Measurements from ENCODE around the gene DEFB132. TPM values are rescaled to one million over a fixed set of nuclear protein-coding genes. Genes with fewer than 3 reads are reported as not detected.
"Not testable (repeated sequence)": the region's sequence is repeated elsewhere in the genome, so short reads cannot be mapped to it uniquely, and the experiment has no call there.

The DEFB132 gene, protein sequence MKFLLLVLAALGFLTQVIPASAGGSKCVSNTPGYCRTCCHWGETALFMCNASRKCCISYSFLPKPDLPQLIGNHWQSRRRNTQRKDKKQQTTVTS
- not detected for polyA plus RNA-seq (2013, experiment 1 of 2)
- not detected for polyA plus RNA-seq (2013, experiment 2 of 2)

DNA sequence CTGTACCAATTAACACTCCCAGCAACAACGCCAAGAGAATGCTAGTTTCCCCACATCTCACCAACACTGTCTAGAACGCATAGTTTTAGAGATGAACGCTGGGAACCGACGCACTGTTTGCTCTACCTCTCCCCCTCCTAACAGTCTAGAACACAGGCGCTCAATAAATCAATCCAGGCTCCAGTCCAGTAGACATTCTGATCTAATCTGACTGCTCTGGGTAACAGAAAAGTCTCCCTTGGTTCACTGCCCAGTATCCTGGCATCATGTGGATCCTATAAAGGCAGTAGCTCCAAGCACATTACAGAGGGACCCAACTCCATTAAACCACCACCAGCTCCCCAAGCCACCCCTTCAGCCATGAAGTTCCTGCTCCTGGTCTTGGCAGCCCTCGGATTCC lies at the start of gene DEFB132:
Gene DEFB132, plus strand, starts transcription at position 306 of the 400 bp plus-strand sequence. Its CDS starts 55 bp downstream, at position 361.
- WGBS, 2 experiments (ENCODE audit: insufficient coverage in 2 of 2), result 88 to 98% methylated on average over 6 of the region's 7 CpGs
- Histone ChIP-seq H3K4me1 (ENCODE audit: control insufficient read depth, insufficient read depth, low read length, poor library complexity, severe bottlenecking) (no peaks in the 10 kb centered on the region), H3K36me3 (ENCODE audit: control insufficient read depth, insufficient read depth, low read length) (no peaks in the 10 kb centered on the region), H3K27ac (ENCODE audit: low read depth, low read length, severe bottlenecking) (no peak within 1 kb of the TSS), H3K4me3 (ENCODE audit: extremely low read depth, insufficient read depth, low read length, poor library complexity, severe bottlenecking) (no peak within 1 kb of the TSS), H3K9me3 (ENCODE audit: control insufficient read depth, low read length) (no peaks in the 10 kb centered on the region)

DNA sequence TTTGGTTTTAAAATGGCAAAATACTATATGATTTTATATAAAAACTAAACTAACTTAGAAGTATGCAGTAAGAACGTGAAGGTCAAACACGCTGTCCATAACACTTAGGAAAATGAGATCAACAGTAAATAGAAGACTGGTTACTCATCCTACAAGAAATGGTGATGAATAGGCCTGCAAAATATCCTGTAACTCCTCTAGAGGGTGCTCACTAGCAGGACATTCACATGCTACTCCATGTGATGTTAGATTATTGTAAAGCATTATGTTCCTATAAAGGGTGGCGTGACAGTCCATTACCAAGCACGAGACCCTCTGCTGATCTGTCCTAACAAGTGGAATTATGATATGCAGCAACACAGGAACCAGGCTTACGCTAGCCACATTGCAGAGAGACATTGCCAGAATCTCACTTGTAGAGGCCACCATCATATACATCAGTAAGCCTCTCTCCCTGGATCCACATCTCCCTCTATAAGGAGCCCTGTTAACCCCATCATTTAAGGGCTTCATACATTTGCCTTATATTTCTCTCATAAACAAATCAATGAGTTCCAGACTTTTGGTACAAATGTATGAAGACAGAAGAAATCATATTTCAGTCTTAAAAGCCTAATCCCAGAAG lies 48.5 kb upstream of the DEFB132 start:
- Histone ChIP-seq H3K9me3 (ENCODE audit: control insufficient read depth, low read length) (no peaks in the 10 kb centered on the region), H3K4me3 (ENCODE audit: extremely low read depth, insufficient read depth, low read length, poor library complexity, severe bottlenecking) (no peak overlapping the region), H3K36me3 (ENCODE audit: control insufficient read depth, insufficient read depth, low read length) (no peaks in the 10 kb centered on the region), H3K4me1 (ENCODE audit: control insufficient read depth, insufficient read depth, low read length, poor library complexity, severe bottlenecking) (no peaks in the 10 kb centered on the region), H3K27ac (ENCODE audit: low read depth, low read length, severe bottlenecking) (no peak overlapping the region)
- whole genome bisulfite sequencing, 2 experiments (ENCODE audit: insufficient coverage in 2 of 2), result 41 to 50% methylated on average over 3 of the region's 5 CpGs

DNA sequence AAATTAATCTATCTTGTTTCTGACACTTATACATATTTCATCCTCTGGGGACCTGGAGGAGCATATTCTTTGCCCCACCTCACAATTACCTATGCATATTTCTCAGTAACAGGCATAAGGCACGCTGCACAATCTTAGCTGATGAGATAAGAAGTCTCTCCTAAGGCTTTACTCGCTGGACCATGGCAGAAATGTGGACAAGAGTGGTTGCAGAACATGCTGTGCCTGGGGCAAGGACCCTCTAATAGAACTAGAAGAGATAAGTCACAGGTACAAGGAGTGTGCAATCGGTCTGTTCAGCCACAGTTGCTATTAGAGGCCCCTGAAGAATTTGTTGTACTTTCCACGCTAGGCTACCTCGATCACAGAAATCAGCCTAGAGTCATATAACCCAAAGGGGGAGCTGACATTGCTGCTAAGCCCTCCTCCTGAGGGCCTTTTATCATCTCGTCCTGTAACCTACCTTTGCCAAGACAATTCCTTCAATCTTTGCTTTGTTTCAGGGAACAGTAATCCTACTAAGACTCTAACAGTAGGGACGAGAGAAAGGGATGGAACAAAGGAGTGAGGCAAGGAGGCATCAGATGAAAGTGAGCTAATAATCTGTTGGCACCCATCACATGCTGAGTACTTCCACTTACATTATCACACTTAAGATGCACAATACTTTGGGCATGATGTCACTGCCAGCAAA lies 46.6 kb upstream of the DEFB132 start:
- no peak overlapping the region for H3K27ac ChIP-seq (ENCODE audit: low read depth, low read length, severe bottlenecking)
- H3K9me3 ChIP-seq (ENCODE audit: control insufficient read depth, low read length), result no peaks in the 10 kb centered on the region
- H3K36me3 ChIP-seq (ENCODE audit: control insufficient read depth, insufficient read depth, low read length), result no peaks in the 10 kb centered on the region
- WGBS, 2 experiments (ENCODE audit: insufficient coverage in 2 of 2), result 50 to 66% methylated on average over 3 to 5 of the region's 7 CpGs
- no peaks in the 10 kb centered on the region for H3K4me1 ChIP-seq (ENCODE audit: control insufficient read depth, insufficient read depth, low read length, poor library complexity, severe bottlenecking)
- no peak overlapping the region for H3K4me3 ChIP-seq (ENCODE audit: extremely low read depth, insufficient read depth, low read length, poor library complexity, severe bottlenecking)

DNA sequence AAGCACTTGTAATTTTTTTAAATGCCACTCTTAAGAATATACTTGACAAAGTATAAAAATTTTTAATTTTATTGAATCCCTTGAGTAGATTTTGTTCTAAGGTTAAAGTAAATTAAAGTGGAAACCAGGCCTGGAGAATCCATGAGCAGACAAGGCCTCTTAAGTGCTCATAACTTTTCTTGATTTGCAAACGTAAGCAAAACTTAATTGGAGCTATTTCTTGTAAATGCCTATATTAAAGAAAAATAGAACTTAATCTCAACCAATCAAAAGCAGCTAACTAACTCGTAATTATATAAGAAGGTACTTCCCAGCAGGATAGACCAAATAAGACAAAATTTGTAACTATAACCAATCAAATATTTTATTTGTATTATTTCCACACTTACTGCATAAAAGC lies 43.1 kb upstream of the DEFB132 start:
- Histone ChIP-seq H3K4me1 (ENCODE audit: control insufficient read depth, insufficient read depth, low read length, poor library complexity, severe bottlenecking) (no peaks in the 10 kb centered on the region), H3K9me3 (ENCODE audit: control insufficient read depth, low read length) (no peaks in the 10 kb centered on the region), H3K36me3 (ENCODE audit: control insufficient read depth, insufficient read depth, low read length) (no peaks in the 10 kb centered on the region), H3K27ac (ENCODE audit: low read depth, low read length, severe bottlenecking) (no peak overlapping the region), H3K4me3 (ENCODE audit: extremely low read depth, insufficient read depth, low read length, poor library complexity, severe bottlenecking) (no peak overlapping the region)
- no CpG with 5 or more reads among the region's 2 CpGs for WGBS, 2 experiments (ENCODE audit: insufficient coverage in 2 of 2)

DNA sequence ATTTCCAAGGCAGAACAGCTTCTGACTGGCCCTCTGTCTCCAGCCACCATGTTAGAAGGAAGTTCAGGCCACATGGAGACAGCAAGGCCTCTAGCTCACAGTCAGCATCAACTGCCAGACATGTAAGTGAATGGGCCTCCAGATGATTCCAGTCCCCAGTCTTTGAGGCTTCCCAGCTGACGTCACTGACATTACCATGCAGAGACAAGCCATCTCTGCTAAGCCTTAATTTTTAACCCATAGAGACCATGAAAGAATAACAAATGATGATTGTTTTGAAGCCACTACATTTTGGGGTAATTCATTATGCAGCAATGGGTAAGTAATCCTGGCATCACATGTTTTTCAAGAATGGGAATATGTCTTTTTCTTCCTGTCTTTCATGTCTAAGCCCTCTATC lies 41.7 kb upstream of the DEFB132 start:
- H3K4me3 ChIP-seq (ENCODE audit: extremely low read depth, insufficient read depth, low read length, poor library complexity, severe bottlenecking), result no peak overlapping the region
- H3K9me3 ChIP-seq (ENCODE audit: control insufficient read depth, low read length), result no peaks in the 10 kb centered on the region
- H3K4me1 ChIP-seq (ENCODE audit: control insufficient read depth, insufficient read depth, low read length, poor library complexity, severe bottlenecking), result no peaks in the 10 kb centered on the region
- H3K36me3 ChIP-seq (ENCODE audit: control insufficient read depth, insufficient read depth, low read length), result no peaks in the 10 kb centered on the region
- WGBS, 2 experiments (ENCODE audit: insufficient coverage in 2 of 2), result no CpG with 5 or more reads among the region's 1 CpG
- H3K27ac ChIP-seq (ENCODE audit: low read depth, low read length, severe bottlenecking), result no peak overlapping the region

DNA sequence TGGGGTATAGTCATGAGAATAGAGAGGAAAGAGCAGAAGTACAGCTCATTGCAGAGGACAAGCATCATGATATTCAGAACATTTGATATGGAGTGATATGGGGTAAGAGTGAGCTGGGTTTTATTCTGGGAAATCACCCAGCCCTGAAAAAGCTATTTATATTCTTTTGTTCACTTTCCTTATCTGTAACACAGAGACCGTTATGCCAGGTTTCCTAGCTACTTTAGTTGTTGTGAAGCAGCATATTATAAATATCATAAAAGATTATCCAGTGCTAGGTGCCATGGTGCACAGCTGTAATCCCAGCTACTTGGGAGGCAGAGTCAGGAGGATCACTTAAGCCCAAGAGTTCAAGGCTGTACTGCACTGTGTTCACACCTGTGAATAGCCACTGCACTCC lies 40.3 kb upstream of the DEFB132 start:
- Histone ChIP-seq H3K27ac (ENCODE audit: low read depth, low read length, severe bottlenecking) (no peak overlapping the region), H3K4me3 (ENCODE audit: extremely low read depth, insufficient read depth, low read length, poor library complexity, severe bottlenecking) (no peak overlapping the region), H3K36me3 (ENCODE audit: control insufficient read depth, insufficient read depth, low read length) (no peaks in the 10 kb centered on the region), H3K4me1 (ENCODE audit: control insufficient read depth, insufficient read depth, low read length, poor library complexity, severe bottlenecking) (no peaks in the 10 kb centered on the region), H3K9me3 (ENCODE audit: control insufficient read depth, low read length) (no peaks in the 10 kb centered on the region)
- WGBS, 2 experiments (ENCODE audit: insufficient coverage in 2 of 2), result no CpG with 5 or more reads among the region's 1 CpG

DNA sequence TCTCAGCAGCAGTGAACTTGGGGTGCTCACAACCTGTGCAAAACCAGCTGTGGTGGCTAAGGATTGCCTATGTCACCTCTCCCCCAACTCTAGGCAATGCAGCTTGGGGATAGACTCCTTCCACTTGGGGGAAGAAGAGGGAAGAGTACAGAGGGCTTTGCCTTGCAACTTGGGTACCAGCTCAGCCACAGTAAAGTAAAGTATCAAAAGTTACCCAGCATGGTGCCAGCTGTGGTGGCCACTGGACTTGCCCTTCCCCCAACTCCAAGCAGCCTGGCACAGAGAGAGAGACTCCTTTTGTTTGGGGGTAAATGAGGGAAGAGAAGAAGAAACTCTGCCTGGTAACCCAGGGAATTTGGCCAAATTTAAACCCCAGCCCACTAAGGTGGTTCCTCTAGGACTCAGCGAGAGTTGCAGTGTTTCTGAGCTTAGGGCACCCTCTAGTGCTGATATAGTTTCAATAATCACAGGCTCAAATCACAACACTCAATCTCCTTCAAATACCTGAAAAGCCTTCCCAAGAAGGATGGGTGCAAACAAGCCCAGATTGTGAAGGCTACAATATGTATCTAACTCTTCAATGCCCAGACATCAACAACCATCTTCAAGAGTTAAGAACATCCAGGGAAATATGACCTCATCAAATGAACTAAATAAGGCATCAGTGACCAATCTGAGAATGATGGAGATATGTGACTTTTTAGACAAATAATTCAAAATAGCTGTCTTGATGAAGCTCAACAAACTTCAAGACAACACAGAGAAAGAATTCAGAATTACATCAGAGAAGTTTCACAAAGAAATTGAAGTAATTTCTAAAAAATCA lies 38.0 kb upstream of the DEFB132 start:
- H3K9me3 ChIP-seq (ENCODE audit: control insufficient read depth, low read length), result no peaks in the 10 kb centered on the region
- 0% methylated on average over 1 of the region's 1 CpG for WGBS, 2 experiments (ENCODE audit: insufficient coverage in 2 of 2)
- no peaks in the 10 kb centered on the region for H3K36me3 ChIP-seq (ENCODE audit: control insufficient read depth, insufficient read depth, low read length)
- H3K4me1 ChIP-seq (ENCODE audit: control insufficient read depth, insufficient read depth, low read length, poor library complexity, severe bottlenecking), result no peaks in the 10 kb centered on the region
- no peak overlapping the region for H3K27ac ChIP-seq (ENCODE audit: low read depth, low read length, severe bottlenecking)
- H3K4me3 ChIP-seq (ENCODE audit: extremely low read depth, insufficient read depth, low read length, poor library complexity, severe bottlenecking), result no peak overlapping the region

DNA sequence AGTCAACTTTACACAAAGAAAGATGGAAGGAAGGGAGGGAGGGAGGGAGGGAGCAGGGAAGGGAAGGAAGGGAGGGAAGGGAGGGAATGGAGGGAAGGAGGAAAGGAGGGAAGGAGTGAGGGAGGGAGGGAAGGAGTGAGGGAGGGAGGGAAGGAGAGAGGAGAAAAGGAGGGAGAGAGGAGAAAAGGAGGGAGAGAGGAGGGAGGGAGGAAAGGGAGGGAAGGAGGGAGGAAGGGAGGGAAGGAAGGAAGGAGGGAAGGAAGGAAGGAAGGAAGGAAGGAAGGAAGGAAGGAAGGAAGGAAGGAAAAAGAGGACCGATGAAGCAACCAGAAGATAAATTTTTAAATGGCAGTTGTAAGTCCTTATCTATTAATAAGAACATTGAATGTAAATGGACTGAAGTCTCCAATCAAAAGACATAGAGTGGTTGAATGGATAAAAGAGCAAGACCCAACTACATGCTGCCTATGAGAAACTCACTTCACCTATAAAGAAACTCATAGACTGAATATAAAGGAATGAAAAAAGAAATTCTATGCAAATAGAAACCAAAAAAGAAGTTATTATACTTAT lies 36.2 kb upstream of the DEFB132 start:
- Histone ChIP-seq H3K4me3 (ENCODE audit: extremely low read depth, insufficient read depth, low read length, poor library complexity, severe bottlenecking) (no peak overlapping the region), H3K9me3 (ENCODE audit: control insufficient read depth, low read length) (no peaks in the 10 kb centered on the region), H3K4me1 (ENCODE audit: control insufficient read depth, insufficient read depth, low read length, poor library complexity, severe bottlenecking) (no peaks in the 10 kb centered on the region), H3K36me3 (ENCODE audit: control insufficient read depth, insufficient read depth, low read length) (no peaks in the 10 kb centered on the region), H3K27ac (ENCODE audit: low read depth, low read length, severe bottlenecking) (no peak overlapping the region)
- 50% methylated on average over 1 of the region's 1 CpG; no CpG with 5 or more reads in 1 of the 2 experiments for WGBS, 2 experiments (ENCODE audit: insufficient coverage in 2 of 2)

DNA sequence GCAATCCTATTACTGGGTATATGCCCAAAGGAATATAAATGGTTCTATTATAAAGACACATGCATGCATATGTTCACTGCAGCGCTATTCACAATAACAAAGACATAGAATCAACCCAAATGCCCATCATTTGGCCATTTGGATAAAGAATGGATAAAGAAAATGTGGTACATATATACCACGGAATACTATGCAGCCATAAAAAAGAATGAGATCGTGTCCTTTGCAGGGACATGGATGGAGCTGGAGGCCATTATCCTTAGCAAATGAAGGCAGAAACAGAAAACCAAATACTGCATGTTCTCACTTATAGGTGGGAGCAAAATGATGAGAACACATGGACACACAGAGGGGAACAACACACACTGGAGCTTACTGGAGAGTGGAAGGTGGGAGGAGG lies 31.6 kb upstream of the DEFB132 start:
- not testable (repeated sequence) for H3K9me3 ChIP-seq (ENCODE audit: control insufficient read depth, low read length); H3K4me3 ChIP-seq (ENCODE audit: extremely low read depth, insufficient read depth, low read length, poor library complexity, severe bottlenecking); H3K4me1 ChIP-seq (ENCODE audit: control insufficient read depth, insufficient read depth, low read length, poor library complexity, severe bottlenecking); H3K27ac ChIP-seq (ENCODE audit: low read depth, low read length, severe bottlenecking); H3K36me3 ChIP-seq (ENCODE audit: control insufficient read depth, insufficient read depth, low read length)
- 90 to 100% methylated on average over 2 of the region's 3 CpGs for WGBS, 2 experiments (ENCODE audit: insufficient coverage in 2 of 2)

DNA sequence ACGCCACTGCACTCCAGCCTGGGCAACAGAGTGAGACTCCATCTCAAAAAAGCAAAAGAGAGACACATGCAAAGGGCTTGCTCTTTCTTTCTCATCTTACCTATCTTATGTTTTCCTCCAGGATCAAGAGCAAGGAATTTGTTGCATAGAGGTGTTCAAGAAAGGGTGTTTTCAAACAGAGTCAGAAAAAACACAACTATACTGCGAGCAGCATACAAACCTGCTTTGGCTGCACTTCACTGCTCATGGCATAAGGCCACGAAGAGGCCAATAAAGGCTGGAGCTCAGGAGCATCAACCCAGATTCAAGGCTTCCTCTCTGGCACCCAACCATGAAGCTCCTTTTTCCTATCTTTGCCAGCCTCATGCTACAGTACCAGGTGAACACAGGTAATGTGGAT lies 30.6 kb upstream of the DEFB132 start, which contains the start of gene DEFB129:
Gene DEFB129, plus strand, starts transcription at position 301 of the 400 bp plus-strand sequence. Its CDS starts 31 bp downstream, at position 332.
- WGBS, 2 experiments (ENCODE audit: insufficient coverage in 2 of 2), result 77 to 79% methylated on average over 2 to 3 of the region's 3 CpGs
- Histone ChIP-seq H3K36me3 (ENCODE audit: control insufficient read depth, insufficient read depth, low read length) (no peaks in the 10 kb centered on the region), H3K4me1 (ENCODE audit: control insufficient read depth, insufficient read depth, low read length, poor library complexity, severe bottlenecking) (no peaks in the 10 kb centered on the region), H3K27ac (ENCODE audit: low read depth, low read length, severe bottlenecking) (no peak within 1 kb of the TSS), H3K9me3 (ENCODE audit: control insufficient read depth, low read length) (no peaks in the 10 kb centered on the region), H3K4me3 (ENCODE audit: extremely low read depth, insufficient read depth, low read length, poor library complexity, severe bottlenecking) (no peak within 1 kb of the TSS)
